ENCODE results near the gene TMEM9.

The TMEM9 gene

DNA sequence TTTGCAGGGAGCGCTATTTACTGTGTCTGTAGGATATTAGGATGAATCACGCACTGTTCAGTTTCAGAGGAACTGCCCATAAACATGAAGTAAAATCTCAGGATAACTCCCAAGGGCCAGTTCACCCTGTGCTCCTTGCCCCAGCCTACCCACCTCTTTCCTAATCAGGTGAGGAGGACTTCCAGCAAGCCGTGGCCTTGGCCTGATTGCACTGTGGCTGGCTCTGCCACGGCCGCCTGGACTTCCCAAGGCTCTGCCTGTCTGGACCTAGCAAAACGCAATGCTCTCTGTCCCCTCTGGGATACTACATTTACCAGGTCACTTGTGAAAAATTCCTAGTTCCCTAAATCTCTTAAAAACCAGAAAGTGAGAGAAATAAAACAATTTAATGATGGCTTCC is 19.9 kb downstream of the TMEM9 start:
- no peak overlapping the region for H3K27ac ChIP-seq
- H3K4me3 ChIP-seq = no peak overlapping the region

DNA sequence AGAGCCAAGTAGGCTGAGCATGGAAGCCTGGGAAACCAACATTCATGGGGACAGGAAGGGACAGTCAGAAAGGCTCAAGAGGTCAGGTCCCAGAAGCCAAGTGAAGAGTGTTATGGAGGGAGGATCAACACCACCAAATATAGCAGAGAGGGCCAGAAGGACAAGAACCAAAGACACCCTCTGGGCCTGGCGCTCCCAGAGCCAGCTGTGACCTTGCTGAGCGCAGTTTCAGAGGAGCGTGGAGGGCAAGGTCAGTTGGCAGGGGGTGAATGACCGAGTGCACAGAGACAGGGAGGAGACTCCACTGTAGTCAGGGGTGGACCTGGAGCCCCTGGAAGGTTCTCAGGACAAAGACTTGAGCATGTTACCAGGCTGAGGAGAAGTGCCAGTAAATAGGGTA is 22.9 kb downstream of the TMEM9 start:
- Histone ChIP-seq H3K4me3 (no peak overlapping the region), H3K27ac (no peak overlapping the region)

DNA sequence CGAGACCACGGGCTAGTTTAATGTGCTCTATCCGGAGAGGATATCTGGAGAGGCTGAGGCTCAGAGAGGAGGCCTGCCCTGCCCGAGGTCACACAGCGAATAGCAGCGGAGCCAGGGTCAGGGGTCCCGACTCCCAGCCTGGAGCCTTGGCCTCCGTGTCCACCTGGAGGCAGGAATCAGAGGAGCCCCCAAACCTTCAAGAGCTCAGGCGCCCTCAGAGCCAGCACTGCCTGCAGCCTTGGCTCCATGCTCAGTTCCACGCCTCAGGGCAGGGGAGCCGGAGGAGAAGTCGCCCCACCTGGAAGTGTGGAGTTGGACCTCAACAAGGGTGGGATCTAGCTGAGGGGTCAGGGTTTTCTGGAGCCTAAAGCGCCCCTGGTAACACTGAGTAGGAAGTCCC is 25.3 kb downstream of the TMEM9 start:
- no peak overlapping the region for H3K4me3 ChIP-seq

DNA sequence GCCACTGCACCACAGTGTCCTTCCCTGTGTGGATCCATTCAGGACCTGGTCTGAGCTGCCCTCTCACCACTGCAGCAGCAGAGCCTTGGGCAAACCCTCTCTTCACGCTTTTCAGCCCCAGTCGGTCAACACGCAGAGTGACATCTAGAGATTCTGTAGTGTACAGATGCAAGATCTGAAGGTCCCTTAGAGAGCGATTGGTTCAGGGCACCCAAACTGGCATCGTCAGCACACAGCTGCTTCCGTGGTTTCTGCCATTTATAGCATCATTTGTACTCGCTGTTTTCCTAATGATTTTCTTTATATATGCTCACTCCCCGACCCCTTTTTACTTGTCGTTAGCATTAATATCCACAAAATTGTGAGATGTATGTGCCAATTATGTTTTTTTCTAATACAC is 25.8 kb downstream of the TMEM9 start:
- no peak overlapping the region for H3K4me3 ChIP-seq
- H3K27ac ChIP-seq = no peak overlapping the region

More for the DNA sequence above, 25.3 kb downstream of the TMEM9 start:
- no peak overlapping the region for H3K27ac ChIP-seq

DNA sequence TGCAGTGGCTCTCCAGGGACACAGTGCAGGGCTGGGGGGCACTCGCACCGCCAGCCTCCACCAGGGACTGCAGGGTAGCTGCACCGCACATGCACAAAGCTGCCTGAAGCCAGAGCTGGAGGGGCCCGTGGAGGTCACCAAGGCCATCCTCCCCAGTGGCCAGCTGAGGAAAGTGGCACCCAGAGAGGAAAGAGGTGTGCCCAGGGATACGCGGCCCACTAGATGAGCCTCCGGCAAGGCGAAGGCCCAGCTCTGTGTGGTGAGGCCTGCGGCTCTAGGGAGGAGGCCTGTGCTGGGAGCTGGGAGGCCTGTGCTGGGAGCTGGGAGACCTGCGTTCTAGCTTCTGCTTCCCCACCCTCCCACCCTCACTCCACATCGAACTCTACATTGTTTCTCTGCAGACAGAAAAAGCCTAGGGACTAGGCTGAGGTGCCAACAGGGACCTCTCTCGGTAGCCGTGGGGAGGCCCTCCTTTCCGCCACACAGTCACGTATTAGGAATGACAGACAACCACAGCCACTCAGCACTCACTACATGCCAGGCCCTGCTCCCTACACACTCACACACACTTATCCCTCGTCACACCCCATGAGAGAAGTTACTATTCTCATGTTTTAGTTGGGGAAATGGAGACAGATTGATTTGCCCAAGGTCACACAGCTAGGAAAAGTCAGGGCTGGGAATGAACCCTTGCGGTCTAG is 26.4 kb downstream of the TMEM9 start:
- no peak overlapping the region for H3K4me3 ChIP-seq
- no peak overlapping the region for H3K27ac ChIP-seq

DNA sequence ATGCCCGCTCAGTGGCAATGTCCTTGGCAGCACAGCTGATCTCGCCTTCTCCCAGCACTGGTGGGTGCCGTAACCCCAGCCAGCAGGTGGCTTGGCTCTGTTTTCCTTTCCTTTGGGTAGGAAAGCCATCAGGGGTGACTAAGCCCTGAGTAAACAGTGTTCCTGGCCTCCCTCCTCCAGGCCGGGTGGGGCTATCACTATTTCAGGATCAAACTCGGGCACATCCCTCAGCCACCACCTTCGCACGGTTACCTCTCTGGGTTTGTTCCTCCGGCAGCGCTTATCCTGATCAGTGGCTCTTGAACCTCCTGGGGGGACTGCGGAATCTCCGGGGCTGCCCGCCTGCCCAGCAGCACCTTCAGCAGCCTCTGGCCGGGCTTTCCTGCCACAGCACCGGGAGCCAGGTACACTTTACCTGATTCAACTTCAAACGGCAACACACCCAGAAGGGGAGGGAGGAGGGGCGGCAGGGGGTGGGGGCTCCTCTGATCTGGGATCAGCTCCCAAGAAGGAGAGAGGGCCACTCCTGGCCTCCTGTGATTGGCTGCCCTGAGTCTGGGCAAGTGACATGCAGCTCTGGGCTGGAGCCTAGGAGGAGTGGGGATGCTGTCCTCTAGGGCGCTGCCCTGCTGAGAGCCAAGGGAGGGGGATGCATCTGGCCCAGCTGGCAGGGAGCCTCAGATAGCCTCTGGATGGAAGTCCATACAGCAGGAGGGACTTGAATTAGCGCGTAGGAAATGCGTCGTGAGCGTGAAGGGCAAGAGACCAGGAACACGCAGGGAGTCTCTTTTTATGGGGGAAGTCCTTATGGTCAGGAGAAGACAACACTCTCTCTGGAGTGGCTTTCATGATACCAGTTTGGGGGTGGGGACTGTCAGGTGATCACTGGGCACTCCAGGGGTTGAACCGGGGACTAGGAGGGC is 27.2 kb downstream of the TMEM9 start, which contains the start of gene ASCL5:
ASCL5 (minus strand) TSS at position 353 of the 923 bp plus-strand sequence. CDS start 11,812 bp downstream, outside the sequence.
- Histone ChIP-seq H3K27ac (no peak within 1 kb of the TSS), H3K4me3 (no peak within 1 kb of the TSS)

DNA sequence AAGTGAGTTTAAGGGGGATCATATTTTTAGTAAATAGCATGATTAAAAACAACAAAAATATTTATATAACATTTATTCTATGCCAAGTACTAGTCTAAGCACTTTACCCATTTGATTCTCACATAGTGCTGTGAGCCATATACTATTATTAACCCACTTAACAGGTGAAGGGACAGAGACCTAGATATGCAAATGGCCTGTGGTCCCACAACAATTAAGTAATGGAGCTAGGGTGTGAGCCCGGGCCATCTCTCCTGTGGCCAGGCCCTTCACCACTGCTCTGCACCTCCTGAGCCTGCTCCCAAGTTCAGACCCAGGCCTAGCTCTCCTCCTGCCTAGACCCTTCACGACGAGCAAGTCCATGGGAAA is 27.8 kb downstream of the TMEM9 start:
- no peak overlapping the region for H3K4me3 ChIP-seq
- H3K27ac ChIP-seq = no peak overlapping the region

DNA sequence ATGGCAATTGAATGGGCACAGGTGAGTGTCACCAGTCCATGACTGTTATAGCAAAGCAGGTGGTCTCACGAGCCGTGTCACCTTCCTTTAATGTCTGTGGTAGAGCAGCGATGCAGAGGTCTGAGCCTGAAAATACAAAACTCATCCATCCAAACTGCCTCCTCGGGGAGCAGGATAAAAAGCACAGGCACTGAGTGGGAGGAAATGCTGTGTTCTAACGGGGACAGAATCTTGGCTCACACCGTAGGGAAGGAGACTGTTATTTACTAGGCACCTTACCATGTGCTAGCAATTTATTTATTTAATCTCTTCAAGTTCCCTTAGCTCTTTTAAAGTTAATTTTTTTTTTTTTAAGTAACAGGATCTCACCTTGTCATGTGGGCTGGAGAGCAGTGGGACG is 28.5 kb downstream of the TMEM9 start:
- H3K4me3 ChIP-seq = no peak overlapping the region
- H3K27ac ChIP-seq = no peak overlapping the region

DNA sequence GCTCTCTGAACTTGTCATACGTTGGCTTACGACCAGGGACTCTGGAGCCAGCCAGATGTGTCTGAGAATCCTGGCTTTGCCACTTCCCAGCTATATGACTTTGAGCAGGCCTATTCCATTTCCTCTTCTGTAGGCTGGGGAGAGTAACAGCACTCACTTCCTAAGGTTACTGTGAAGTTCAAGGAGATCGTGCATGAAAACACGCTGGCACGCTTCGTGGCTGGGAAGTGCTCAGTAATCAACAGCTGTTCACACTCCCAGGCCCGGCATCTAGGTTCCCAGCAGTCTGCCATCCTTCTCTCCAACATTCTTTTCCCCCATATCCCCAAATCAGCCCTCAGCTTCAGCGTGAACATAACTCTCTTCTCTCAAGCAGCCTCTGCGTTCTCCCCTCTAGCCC is 29.3 kb downstream of the TMEM9 start:
- H3K4me3 ChIP-seq = no peak overlapping the region
- H3K27ac ChIP-seq = no peak overlapping the region

DNA sequence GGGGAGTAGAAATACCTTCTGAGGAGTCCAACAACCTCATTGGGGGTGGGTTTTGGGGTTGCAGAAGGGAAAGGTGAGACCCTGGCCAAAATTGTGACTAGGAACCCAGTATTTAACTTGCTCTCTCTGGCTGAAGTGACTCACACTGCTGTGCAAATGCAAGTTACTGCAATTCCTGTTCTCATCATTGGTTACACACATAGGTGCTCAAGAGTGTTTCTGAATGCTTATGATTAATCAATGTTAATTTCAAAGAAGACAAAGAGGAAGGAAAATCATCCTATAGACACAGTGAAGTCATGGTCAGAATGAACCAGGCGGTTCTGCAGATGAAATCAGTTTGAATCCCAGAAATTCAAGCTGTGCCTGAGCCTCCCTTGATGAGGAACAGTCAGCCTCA is 30.4 kb downstream of the TMEM9 start:
- no peak overlapping the region for H3K27ac ChIP-seq
- H3K4me3 ChIP-seq = no peak overlapping the region

DNA sequence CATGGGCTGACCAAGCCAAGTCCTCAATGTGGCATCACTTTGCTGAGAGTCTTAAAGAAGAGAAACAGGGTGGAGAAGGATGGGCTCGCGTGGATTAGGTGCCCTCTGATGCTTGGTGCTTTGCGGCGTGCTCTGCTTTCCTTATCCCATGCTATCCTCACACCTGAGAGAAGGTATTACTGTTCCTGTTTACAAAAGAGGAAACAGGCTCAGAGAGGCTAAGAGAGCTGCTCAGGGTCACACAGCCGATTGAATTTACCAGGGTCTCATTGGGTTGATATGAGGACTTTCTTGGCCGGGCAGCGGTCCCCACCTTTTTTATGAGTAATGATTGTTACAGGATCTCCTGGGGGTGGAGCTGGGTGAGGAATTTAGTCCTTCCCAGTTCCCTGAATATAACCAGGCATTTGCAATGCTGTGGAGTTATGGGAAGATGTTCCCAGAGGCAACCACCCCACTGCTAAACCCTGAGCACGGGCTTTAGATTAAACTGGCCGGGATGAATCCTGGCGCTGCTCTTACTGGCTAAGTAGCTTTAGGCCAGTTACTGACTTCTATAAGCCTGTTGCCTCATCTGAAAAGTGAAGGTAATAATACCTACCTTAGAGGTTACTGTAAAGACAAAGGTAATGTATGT is 31.8 kb downstream of the TMEM9 start:
- no peak overlapping the region for H3K27ac ChIP-seq
- H3K4me3 ChIP-seq = no peak overlapping the region

DNA sequence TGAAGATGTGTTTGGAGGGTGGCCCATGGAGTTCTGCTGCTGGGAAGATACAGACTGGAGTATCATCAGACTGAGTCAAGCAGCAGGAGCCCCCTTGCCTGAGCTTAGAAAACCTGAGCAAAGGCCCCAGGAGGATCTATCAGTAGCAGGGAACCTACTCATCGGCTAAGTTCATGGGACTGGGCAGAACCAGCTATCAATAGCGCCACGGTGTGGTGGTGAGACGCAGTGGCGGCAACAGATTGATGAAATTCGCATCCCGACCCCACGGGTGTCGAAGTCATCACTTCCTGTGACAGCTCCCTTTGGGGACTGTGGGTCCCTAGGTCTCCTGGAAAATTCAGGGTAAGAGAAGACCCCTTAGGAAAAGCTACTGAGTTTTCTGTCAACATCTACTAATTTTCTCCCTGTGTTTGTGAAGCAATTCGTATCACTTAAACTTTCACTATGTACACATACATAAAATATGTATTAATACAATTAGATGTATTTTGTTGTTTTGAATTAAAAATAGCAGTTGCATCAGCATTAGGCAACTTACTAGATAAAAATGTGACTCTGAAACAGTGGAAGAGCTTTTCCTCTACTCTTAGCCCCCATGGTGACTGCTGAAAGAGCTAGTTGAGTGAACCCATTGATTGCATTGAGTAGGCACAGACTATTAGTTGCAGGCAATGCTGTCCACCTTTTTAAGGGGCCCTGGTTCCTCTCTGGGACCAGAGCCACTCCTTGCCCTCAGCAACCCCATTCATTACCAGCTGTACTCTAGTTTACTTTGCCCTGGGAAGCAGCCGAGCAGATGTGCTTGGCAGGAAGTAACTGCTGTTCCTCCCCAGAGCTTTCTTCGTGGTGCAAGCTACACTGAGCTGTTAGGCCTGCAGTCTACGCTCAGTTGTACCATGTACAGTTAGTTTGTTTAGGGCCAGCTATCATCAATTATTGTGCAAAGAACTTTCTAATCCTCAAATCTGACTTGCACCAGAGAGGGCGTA is 34.8 kb downstream of the TMEM9 start:
- no peak overlapping the region for H3K4me3 ChIP-seq
- H3K27ac ChIP-seq = no peak overlapping the region

DNA sequence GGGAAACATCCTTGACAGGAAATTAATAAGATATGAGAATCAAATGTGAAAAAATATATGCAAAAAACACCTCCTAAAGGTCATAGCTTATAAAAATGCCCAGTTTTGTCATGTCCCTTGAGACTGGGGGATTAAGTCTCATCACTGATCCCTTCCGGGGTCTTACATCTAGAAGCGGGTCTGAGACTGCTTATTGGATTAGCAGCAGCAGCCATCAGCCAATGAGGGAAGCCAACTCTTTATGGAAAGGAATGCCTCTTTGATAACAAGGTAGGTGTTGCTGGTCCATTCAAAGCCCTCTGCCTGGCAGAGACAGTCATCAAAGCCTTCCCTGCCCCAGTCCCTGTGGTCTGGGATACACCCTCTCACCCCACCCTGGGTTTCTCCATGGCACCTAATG is 38.2 kb downstream of the TMEM9 start:
- no peak overlapping the region for H3K4me3 ChIP-seq
- H3K27ac ChIP-seq = no peak overlapping the region

DNA sequence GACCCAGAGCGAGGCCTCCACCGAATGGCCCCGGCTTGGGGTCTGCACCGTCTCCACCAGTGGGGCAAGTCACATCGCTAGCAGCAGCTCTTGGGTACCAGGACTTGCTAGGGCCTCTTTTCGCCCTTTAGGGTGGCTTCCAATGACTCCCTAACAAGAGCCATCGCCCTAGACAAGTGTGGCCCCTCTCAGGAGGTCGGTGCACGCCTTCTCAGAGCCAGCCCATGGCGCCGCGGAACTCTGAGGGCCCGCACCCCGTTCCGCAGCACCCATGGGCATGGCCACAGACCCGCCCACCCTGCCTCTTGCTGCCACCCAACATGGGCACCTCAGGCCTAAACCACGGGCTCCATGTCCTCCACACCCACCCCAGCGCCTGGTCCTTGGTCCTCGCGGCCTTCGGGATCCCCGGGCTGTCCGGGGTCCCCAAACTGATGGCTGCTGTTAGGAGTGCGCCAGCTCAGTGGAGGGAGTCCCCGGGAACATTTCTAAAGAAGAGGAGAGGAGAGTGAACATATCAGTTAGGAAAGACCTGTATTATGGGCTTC is 38.8 kb downstream of the TMEM9 start:
- H3K27ac ChIP-seq = no peak overlapping the region
- peak overlapping the region in 1 of 7 experiments; percentile 28 for H3K4me3 ChIP-seq

DNA sequence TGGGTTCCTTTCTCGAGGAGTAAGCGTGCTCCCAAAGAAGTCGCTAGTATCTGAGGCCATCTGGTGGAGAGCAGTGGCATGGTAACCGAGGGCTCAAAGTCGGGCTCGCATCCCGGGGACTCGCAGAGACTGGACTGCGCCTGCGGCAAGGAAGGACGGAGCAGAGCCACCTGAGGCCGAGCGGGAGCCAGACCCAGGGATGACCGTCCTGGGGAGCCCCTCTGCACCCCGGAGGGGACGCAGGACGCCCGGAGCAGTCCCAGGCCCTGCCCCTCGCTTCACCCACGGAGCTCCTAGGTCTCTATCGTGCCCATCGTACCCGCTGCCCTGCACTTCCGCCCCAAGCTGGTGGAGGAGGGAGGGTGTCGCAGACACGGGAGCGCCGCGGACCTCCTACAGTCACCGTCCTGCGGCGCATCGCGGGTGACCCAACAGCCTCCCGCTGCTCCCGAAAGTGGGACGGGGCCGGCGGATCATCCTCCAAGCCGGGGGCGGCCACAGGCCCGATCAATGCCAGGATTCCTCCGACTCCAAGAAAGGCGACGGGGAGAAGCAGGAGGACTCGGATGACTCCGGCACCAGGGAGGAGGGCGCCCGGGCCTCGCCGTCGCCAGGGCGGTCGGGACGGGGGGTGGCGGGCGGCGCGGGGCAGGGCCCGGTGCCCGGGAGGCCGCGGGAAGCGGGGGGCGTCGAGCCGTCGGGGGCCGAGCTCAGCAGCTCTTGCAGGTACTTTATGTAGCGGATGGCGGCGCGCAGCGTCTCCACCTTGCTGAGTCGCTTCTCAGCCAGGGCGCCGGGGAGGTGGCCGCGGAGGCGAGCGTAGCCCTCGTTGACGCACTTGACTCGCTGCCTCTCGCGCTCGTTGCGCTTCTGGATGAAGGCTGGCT is 39.8 kb downstream of the TMEM9 start:
- Histone ChIP-seq H3K27ac (peak overlapping the region in 7 of 21 experiments; percentile 4 to 67 (median 47)), H3K4me3 (peak overlapping the region; percentile 28 to 58 (median 46))

DNA sequence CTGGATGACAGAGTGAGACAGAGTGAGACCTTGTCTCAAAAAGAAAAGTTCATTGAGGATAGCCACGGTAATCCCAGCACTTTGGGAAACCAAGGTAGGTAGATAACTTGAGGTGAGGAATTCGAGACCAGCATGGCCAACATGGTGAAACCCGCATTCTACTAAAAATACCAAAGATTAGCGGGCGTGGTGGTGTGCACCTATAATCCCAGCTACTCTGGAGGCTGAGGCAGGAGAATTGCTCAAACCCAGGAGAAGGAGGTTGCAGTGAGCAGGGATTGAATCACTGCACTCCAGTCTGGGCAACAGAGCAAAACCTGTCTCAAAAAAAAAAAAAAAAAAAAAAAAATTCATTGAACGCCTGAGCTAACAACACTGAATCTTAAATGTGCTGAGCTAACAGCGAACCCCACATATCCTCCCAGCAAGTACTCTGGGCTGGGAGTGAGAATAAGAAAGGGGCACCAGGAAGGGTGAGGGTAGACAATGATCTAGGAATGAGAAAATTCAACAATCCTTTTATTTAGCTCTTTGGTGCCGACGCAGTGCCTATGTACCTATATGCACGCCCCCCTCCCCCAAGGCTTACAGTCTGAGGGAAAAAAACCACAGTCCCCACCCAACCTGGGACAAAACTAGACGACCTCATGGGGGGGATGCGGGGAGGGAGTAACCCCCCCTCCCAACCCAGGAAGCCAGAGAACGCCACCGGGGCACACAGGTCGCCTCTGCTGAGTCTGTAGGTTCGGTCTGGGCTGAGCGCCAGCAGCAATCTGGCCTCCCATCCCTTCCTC is 40.6 kb downstream of the TMEM9 start:
- H3K4me3 ChIP-seq = peak overlapping the region in 4 of 7 experiments; percentile 41 to 58 (median 49)
- no peak overlapping the region for H3K27ac ChIP-seq

DNA sequence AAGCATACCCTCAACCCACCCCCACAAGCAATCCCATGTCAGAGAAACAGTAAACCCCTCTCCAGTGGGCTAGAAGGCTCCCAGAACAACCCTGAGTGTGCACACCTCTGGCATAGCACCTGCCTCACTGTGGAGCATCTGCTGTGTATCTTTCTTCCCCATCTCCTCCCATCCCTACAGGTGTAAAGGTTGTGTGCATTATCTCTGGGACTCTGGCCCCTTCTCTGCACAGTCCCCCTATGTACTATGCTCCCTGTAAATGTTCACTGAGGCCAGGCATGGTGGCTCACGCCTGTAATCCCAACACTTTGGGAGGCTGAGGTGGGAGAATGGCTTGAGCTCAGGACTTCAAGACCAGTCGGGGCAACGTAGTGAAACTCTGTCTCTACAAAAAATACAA is 41.3 kb downstream of the TMEM9 start:
- Histone ChIP-seq H3K4me3 (no peak overlapping the region), H3K27ac (no peak overlapping the region)
